Skeletal muscle tissue (tissue), 4 donors: Measurements from ENCODE around the gene FMN2. TPM values are rescaled to one million over a fixed set of nuclear protein-coding genes. Genes with fewer than 3 reads are reported as not detected.
"Not testable (repeated sequence)": the region's sequence is repeated elsewhere in the genome, so short reads cannot be mapped to it uniquely, and the experiment has no call there.

Experiments
- H3K27ac ChIP-seq: one replicate; pipeline ENCODE4 v1.7.0; 2013; ENCODE audit warnings: mild to moderate bottlenecking, low read depth, low read length, inconsistent platforms
- H3K27me3 ChIP-seq, 3 donors: one replicate each; pipeline ENCODE4 v1.7.0; 2013; ENCODE audit warnings: low read length in 3 of 3; ENCODE audit not compliant: control insufficient read depth in 3 of 3, insufficient read depth in 3 of 3
- H3K36me3 ChIP-seq, 3 donors: one replicate each; pipeline ENCODE4 v1.7.0; 2013; ENCODE audit warnings: low read length in 3 of 3; ENCODE audit not compliant: control insufficient read depth in 3 of 3, insufficient read depth in 3 of 3
- H3K4me1 ChIP-seq, 3 donors: one replicate each; pipeline ENCODE4 v1.7.0; 2013; ENCODE audit warnings: low read length in 3 of 3, mild to moderate bottlenecking in 3 of 3; ENCODE audit not compliant: control insufficient read depth in 3 of 3, insufficient read depth in 3 of 3
- H3K4me3 ChIP-seq, 3 donors: one replicate each; pipeline ENCODE4 v1.7.0; 2013; ENCODE audit warnings: low read length in 3 of 3
- H3K9ac ChIP-seq, 3 donors: one replicate each; pipeline ENCODE4 v1.7.0; 2013; ENCODE audit warnings: low read length in 3 of 3, mild to moderate bottlenecking in 3 of 3, moderate library complexity in 2 of 3, low read depth in 1 of 3
- H3K9me3 ChIP-seq, 3 donors: one replicate each; pipeline ENCODE4 v1.7.0; 2013; ENCODE audit warnings: low read length in 3 of 3; ENCODE audit not compliant: control insufficient read depth in 3 of 3
- total RNA-seq: library from RNA; depleted of rRNA; stranded (reverse); fragments of >200 nt; gene quantifications from one replicate; pipeline ENCODE4 v1.2.3, GENCODE V29; 2014
- donor health status: Osteomylitis.

FMN2 gene
- total RNA-seq, 1 donor from 2014 or later = 2.1 TPM

DNA sequence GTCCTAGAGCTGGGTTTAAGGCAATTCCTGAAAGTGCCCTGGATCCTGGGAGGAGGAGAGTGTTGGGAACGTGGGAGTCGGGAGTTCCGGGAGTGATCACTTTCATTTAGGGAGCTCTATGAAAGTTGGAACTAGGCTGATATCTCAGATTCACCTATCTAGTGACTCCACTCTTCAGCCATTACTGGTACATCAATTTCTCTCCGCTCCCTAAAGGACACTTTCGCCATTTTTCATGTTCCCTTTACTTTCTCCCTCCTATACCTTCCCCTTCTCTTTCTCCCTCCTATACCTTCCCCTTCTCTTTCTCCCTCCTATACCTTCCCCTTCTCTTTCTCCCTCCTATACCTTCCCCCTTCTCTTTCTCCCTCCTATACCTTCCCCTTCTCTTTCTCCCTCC, 93.0 kb downstream of the FMN2 start:
- not testable (repeated sequence) for H3K9ac ChIP-seq, H3K36me3 ChIP-seq, H3K4me3 ChIP-seq, H3K4me1 ChIP-seq, H3K27me3 ChIP-seq, H3K9me3 ChIP-seq, H3K27ac ChIP-seq

DNA sequence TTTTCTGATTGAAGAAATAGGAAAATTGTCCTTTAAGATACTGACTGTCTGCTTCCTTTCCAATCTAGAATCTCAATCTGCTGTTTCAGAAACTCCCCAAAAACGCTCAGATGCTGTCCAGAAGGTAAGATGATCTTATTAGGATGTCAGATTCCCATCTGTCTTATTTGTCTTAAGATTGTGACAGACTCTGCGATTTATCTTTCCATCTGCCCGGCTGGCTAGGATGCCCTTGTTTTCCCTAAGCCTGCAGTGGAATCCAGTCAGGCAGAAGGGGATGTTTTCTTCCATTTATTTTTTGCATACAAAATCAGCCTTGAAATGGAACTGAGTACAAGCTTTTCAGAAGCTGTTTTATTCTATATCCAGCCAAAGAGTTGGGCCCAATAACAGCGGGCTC, 96.5 kb downstream of the FMN2 start:
- Histone ChIP-seq H3K4me1 (no peaks in the 10 kb centered on the region), H3K4me3 (no peak overlapping the region), H3K36me3 (no peaks in the 10 kb centered on the region), H3K9ac (no peak overlapping the region), H3K27me3 (peaks cover 0 to 2% (median 0%) of the 10 kb centered on the region in 3 donors), H3K9me3 (no peaks in the 10 kb centered on the region), H3K27ac (no peak overlapping the region)

DNA sequence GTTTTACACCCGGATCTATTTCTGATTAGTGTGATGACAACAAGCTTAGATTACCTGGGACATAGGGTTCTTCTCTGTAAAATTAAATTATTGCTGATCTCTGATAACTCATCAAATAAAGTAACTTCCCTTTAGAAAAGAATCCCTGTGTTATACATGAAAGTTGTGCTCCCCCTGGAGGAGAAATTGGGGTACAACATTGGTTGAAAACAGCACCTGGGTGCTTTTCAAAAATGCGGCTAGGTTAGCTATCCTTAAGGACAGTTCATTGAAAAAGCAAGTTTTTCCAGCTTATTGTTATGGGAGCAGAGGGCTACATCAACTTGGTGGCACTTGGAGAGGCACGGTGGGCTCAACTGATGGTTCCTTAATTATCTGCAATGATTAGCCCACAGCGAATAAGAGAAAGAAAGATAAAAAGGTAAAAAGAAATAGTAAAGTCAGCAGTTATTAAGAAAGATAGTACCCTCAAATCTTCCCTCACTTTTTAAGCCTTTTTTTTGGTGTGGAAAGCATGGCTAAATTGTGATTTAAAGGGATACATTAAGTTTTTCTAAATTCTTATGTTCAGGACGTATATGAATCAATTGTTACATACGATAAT, 97.8 kb downstream of the FMN2 start:
- Histone ChIP-seq H3K27me3 (peaks cover 0 to 2% (median 0%) of the 10 kb centered on the region in 3 donors), H3K4me1 (no peaks in the 10 kb centered on the region), H3K36me3 (no peaks in the 10 kb centered on the region), H3K9ac (no peak overlapping the region), H3K4me3 (no peak overlapping the region), H3K27ac (no peak overlapping the region), H3K9me3 (no peaks in the 10 kb centered on the region)

DNA sequence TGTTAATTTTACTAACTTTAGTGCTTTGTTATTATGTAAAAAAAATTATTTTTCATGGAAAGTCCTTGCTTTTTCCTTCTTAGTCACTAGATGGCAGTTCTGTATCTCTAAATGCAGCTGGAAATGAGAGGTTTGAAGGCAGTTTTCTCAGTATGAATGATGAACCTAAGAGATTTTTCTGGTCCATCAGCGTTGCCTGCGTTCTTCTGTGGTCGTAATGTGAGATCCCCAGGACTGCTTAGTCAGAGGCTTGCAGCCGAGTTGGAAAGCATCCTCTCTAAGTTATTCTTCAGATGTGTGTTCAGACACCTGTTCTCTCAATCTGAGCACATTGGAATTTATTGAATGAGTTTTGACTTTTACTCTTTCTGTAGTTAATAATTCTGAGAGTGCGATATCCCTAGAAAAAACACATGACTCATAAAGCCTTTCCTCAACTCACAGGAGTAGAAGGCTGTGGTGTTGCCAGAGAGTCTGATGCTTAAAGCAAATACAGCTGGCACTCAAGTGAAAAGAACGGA, 99.3 kb downstream of the FMN2 start:
- H3K9me3 ChIP-seq = no peaks in the 10 kb centered on the region
- no peaks in the 10 kb centered on the region for H3K4me1 ChIP-seq
- no peaks in the 10 kb centered on the region for H3K36me3 ChIP-seq
- no peak overlapping the region for H3K9ac ChIP-seq
- no peak overlapping the region for H3K27ac ChIP-seq
- H3K27me3 ChIP-seq = peaks cover 0 to 2% (median 0%) of the 10 kb centered on the region in 3 donors
- H3K4me3 ChIP-seq = no peak overlapping the region

DNA sequence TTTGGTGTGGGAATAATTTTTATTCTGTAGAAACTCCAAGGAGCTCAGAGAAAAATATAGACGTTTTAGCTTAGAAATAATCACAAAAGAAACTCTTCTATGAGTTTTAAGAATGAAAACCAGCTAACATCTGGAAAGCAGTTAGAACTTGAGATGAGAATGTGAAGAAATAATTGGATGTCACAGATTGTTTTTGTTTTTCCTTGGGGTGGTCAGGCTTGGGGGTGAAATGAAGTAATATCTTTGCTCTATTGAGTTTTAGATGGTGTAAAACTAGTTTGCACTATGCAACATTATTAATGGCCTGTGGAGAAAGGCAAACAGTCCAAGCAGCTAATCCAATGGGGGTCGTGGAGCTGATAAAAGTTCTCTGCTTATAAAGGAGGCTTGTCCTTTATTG, 101.2 kb downstream of the FMN2 start:
- Histone ChIP-seq H3K4me1 (no peaks in the 10 kb centered on the region), H3K27me3 (no peaks in the 10 kb centered on the region)

DNA sequence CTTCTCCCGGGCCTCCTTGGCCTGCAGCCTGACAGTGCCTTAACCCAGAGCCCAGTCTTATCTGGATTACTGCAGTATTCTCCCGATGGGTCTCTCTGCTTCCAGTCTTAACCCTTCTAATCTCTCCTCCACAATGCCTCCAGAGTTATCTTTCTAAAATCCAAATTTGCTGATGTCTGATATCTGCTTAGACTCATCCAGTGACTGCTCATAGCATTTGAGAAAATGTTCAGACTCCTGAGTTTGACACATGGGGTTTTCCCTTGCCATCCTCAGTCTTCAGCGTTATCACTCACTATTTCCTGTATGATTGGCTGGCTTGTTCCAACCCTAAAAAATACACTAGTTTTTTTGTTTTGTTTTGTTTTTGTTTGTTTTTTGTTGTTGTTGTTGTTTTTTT, 102.0 kb downstream of the FMN2 start:
- Histone ChIP-seq H3K9ac (no peak overlapping the region), H3K27me3 (no peaks in the 10 kb centered on the region), H3K4me1 (no peaks in the 10 kb centered on the region), H3K4me3 (no peak overlapping the region), H3K9me3 (no peaks in the 10 kb centered on the region), H3K27ac (no peak overlapping the region), H3K36me3 (no peaks in the 10 kb centered on the region)

More for the DNA sequence above, 101.2 kb downstream of the FMN2 start:
- no peak overlapping the region for H3K4me3 ChIP-seq
- H3K9me3 ChIP-seq = no peaks in the 10 kb centered on the region
- no peaks in the 10 kb centered on the region for H3K36me3 ChIP-seq
- no peak overlapping the region for H3K9ac ChIP-seq
- no peak overlapping the region for H3K27ac ChIP-seq

DNA sequence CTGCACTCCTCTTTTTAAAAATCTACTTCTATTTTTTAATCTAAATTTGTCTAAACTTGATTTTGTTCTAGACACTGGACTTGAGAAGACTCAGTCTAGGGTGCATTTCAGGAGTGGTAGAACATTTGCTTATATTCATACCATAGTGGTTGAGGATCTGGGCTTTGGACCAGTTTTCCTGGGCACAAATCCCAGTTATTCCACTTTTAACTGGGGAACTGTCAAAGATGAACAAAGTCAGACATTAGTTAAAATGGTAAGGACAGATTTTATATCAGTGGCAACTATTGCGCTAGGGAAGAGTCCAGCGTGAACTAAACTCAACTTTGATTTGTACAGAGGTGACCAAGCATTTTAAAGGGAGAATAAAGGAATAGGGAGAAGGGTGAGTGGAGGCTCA, 102.4 kb downstream of the FMN2 start:
- Histone ChIP-seq H3K4me1 (no peaks in the 10 kb centered on the region), H3K9ac (no peak overlapping the region), H3K36me3 (no peaks in the 10 kb centered on the region), H3K9me3 (no peaks in the 10 kb centered on the region), H3K27ac (no peak overlapping the region), H3K4me3 (no peak overlapping the region), H3K27me3 (no peaks in the 10 kb centered on the region)

DNA sequence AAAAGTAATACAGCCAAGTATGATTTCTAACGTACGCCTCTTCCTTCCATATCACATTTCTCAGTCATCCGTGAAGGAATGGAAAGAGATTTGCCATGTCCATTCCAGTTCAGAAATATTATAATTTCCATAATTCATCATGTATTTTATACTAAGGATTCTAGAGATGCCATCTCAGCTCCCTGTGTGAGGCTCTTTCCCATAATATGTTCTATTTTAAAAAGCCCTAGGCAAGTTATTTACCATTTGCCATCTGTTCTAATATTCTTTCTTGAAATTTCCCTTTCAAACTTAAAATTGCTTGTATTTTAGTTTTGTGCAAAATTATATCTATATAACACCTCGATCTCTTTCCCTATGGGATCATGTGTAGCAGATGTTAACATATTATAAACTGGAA, 106.7 kb downstream of the FMN2 start:
- Histone ChIP-seq H3K27ac (no peak overlapping the region), H3K36me3 (no peaks in the 10 kb centered on the region), H3K9ac (no peak overlapping the region), H3K4me1 (no peaks in the 10 kb centered on the region), H3K27me3 (no peaks in the 10 kb centered on the region), H3K4me3 (no peak overlapping the region), H3K9me3 (peaks cover 0 to 5% (median 2%) of the 10 kb centered on the region in 3 donors)

DNA sequence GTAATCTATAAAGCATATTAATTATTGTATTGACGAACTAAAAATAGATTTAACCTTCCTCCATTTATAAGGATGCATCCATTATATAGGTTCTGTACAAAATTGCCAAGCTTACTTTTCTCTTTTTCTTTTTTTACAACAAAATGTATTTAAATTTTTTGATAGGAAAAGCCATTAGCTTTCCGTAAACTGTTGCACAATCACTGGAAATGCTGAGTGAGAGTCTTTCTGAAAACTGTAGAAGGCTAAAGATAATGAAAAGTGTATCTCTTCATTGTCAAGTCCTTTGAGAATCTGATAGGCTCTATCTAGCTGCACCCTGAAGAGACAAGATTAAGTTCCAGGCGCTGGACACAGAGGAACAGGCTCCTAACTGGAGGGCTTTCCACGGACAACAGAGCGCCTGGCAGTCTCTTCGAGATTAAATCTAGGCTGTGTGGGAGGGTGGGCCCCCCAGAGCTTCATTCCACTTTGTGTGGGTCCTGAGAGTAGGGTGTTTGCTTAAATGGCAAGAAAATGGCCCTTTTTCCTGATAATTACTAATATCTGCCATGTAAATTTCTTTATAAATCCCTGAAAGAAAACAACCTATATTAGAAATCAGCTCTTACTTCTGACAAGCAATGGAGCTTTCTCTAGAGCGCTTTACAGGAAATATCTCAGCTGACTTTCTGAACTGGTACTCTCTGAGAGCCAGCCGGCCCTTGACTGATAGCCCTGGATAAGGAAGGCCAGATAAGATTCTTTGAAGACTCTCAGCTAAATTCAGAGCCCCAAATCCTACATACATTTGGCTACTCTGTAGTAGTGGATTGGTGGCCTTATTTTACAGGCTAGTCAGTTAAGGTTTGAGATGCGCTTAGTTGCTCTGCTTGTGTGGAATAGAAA, 108.3 kb downstream of the FMN2 start:
- H3K4me3 ChIP-seq = no peak overlapping the region
- no peak overlapping the region for H3K9ac ChIP-seq
- no peaks in the 10 kb centered on the region for H3K36me3 ChIP-seq
- H3K27ac ChIP-seq = no peak overlapping the region
- no peaks in the 10 kb centered on the region for H3K27me3 ChIP-seq
- H3K9me3 ChIP-seq = peaks cover 0 to 5% (median 2%) of the 10 kb centered on the region in 3 donors
- no peaks in the 10 kb centered on the region for H3K4me1 ChIP-seq

DNA sequence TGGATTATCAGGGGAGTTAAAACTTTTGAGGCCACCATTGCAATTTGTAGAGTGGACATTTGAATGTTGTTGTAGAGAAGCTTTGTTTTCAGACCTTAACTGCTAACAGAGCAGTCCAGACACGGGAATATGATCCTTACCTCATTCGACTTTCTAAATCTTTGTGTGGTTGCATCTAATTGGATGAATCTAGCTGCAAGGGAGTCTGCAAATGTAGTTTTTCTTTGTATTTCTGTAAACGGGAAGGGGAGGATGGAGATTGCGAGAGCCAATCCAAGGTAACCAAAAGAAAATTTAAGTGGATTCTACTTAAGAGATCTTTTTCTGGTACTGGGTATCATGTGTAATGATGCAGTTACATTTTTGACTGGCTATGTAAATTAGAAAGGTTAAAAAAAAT, 110.2 kb downstream of the FMN2 start:
- Histone ChIP-seq H3K9me3 (peaks cover 0 to 5% (median 2%) of the 10 kb centered on the region in 3 donors), H3K27me3 (no peaks in the 10 kb centered on the region), H3K4me3 (no peak overlapping the region), H3K36me3 (no peaks in the 10 kb centered on the region), H3K4me1 (no peaks in the 10 kb centered on the region), H3K9ac (no peak overlapping the region), H3K27ac (no peak overlapping the region)
